Forelimb muscle (tissue), 1 donor: ENCODE data around the gene FIGNL2. TPM values are rescaled to one million over a fixed set of nuclear protein-coding genes. Genes with fewer than 3 reads are reported as not detected.
A peak's percentile ranks its signal among the peaks of the same experiment; 100 is the strongest.
"Not testable (repeated sequence)": the region's sequence is repeated elsewhere in the genome, so short reads cannot be mapped to it uniquely, and the experiment has no call there.

Source experiments
- DNase-seq: peaks from one replicate; pipeline ENCODE4 v3.0.0-alpha.2; 2013; ENCODE audit warnings: low read depth
- polyA plus RNA-seq: library from polyadenylated mRNA; unstranded; fragments of 120-200 nt; gene quantifications from one replicate; pipeline ENCODE4 v1.2.1, GENCODE V29; 2013; ENCODE audit not compliant: insufficient read length

Gene FIGNL2
- polyA plus RNA-seq, 1 donor = 1.2 TPM

DNA sequence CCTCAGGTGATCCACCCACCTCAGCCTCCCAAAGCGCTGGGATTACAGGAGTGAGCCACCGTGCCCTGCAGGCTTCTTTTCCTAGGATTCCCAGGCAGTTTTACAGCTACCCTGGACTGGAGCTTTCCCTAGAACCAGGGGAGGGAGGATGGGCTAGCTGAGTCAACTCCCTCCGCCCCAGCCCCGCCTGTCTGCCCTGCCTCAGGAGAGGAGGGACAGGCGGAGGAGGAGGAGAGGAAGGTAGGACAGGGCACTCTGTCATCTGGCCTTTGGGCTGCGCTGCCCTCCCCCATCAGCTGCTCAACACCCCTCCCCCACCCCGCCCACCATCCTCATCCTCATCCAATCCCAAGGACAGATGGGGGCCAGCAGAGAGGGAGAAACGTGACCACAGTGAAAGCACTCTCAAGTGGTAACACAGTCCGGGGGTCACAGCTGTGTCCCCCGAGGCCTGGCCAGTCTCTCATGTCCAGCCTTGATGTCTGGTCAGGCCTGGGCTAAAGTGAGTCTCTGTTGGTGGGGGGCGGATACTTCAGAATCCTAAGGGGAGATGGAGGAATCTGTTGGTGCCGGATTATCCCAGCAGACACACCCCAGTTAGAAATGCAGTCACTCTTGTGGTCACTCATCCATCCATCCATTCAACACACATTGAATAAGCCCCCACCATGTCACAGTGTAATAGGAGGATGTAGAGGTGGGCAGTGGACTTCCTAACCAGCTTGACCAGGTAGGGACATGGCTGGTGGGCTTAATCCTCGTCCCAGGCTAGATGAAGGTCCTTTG lies 12.3 kb downstream of the FIGNL2 start:
- DNase-seq = no peak

DNA sequence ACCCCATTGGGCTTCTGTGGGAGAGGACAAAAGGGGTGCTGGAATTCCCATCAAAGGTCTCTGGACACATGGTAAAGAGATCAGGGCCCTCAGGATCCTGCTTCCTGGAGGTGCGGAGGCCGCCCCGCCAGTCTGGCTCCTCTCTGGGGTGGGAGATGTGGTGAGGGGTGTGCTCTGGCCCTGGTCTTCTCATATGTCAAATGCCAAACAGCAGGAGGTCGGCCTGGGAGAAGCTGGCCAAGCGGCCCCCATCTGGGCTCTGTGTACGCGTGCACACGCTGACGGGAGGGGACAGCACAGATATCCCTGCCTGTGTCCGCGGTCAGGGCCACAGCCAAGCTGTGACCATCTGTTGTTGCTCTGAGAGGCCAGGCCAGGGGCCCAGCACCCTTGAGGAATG lies 14.1 kb downstream of the FIGNL2 start:
- DNase-seq = no peak

DNA sequence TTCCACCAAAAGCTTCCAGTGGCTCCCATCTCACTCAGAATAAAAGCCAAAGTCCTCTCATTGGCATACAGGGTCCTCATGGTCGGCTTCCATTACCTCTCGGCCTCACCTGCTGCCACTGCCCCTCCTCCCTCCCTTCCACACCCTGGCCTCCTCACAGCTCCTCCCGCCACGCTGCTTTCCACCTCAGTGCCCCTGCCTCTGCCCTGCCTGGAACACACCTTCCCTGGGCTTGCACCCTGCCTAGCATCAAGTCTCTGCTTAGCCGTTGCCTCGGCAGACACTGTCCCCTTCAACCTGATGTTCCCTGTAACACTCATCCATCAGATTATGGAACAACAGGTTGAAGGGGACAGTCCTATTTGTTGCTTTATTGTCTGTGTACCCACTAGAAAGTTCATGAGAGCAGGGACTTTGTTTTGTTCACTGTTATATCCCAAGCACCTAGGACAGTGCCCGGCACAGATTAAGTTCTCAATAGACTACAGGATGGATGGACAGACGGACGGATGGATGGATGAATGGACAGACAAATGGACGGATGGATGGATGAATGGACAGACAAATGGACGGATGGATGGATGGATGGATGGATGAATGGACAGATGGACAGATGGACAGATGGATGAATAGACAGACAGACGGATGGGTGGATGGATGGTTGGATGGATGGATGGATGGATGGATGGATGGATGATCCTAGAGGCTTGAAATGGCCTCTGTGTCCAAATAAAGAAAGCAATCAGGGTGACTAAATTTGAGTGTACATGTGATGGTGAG lies 14.9 kb downstream of the FIGNL2 start:
- no peak for DNase-seq

DNA sequence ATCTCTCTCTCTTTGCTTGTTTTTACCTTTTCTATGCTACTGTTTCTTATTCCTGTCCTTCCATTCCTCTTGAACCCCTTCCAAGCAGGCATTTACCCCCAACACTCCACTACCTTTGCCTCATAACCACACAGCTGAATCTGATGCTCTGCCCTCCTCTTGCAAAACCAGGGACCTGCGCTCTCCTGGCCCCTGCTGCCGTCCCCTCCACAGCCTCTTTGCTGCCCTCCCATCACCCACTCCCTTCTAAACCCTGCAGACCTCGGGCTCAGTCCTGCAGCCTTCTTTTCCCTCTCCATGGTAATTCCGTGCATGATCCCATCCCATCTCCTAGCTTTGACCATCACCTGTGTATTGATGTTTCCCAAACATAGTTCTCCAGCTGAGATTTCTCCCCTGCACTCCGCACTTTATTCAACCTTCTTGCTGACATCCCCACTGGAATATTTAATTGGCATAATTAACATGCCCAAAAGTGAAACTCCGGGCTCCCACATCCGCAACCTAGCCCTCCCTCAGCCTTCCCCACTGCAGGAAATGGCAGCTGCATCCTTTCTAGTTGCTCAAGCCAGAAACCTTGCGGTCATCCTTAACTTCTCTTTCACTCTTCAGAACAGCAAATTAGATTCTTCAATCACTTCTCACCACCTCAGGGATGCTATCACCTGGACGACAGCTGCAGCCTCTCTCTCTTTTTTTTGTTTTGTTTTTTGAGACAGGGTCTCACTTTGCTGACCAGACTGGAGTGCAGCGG lies 16.0 kb downstream of the FIGNL2 start:
- DNase-seq = no peak

DNA sequence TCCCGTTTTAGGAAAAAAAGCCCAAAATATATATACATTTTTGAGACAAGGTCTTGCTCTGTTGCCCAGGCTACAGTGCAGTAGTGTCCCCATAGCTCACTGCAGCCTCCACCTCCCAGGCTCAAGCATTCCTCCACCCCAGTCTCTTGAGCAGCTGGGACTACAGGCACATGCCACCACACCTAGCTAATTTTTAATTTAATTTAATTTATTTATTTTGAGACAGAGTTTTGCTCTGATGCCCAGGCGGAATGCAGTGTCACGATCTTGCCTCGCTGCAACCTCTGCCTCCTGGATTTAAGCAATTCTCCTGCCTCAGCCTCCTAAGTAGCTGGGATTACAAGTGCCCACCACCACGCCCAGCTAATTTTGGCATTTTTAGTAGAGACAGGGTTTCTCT lies 16.7 kb downstream of the FIGNL2 start:
- DNase-seq = not testable (repeated sequence)

DNA sequence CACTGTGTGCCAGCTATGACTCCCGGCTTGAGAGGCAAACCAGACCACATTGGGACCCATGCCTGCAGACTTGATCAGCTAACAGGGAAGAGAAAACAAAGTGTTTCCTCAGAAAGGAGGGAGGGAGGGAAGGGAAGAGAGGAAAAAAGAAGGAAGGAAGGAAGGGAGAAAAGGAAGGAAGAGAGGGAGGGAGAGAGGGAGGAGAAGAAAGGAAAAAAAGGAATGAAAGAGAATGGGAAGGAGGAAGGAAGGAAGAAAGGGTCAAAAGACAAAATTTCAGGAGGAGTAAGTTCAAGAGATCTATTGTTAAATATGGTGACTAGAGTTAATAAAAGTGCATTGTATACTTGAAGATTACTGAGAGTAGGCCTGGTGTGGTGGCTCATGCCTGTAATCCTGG lies 18.9 kb downstream of the FIGNL2 start:
- no peak for DNase-seq

DNA sequence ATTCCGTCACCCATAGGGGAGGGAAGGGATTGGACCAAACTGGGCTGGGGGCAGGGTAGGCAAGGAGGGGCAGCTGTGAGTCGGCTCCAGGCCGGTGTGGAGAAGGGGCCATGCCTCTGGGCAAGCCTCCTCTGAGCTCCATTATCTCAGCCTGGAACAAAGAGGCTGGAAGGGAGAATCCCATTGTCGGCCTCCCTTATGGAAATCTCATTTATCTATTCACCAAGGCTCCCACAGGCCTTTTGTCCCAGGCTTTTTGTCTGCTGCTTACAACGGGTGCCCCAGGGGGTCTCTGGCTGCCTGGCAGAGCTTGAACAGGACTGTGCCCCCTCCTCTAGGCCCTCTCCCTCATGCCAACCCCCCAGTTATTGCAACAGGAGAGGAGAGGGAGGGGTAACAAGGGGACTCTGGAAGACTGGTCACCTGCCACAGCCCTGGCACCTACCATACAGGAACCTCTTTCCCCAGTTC lies 19.5 kb downstream of the FIGNL2 start:
- no peak for DNase-seq

DNA sequence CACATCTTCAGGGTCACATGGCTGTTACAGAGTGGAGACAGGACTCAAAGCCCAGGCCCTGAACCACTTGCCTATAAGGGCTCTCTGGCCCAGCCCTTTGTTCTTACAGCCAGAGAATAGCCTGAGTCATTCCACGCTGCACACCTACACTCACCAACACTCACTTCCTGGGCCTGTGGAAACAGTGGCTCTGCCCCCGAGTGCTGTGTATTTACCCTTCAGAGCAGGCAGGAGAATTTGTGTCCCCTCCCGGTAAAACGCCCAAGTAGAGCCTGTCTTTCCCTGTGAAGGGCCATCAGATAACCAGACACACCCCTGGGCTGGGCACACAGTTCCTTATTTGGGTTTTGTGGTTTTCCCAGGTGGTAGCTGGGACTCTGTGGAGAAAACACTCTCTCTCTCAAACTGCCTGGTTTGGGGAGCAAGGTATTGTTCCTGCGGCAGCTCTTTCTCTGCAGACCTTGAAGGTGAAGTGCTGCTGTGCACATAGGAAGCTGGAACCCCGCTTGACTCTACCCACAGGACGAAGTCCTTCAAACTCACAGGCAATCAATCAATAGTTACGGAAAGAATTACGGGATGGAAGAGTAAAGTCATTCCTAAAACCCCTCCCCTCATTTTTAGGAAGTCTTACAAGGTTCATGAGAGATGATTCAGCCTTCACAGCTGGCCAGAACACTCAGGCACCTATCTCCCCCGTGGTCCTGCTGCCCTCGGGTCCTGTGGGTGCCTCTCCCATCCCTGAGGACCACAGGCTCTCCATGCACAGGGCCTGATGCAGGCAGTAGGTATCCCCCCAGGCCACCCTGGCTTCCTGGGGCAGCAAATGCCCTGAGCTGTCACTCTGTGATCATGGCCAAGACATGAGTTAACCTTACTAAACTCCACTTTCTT lies 20.3 kb downstream of the FIGNL2 start:
- DNase-seq = no peak

DNA sequence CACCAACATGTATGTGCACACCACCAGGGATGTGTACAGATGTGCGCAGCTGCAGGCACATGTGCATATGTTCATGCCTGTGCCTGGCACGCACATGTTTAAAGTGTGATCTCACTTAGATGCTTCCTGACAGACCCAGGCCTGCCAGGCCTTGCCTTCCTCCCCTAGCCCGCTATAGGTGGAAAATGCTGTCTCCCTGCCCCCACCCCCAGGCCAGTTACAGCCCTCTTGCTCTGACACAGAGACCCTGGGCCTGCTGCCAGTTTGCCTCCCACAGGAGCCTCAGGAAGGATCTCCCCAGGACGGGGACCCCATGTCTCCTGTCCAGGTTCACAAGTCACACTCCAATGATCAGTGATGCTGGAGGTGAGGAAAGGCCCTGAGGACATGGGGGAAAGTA lies 21.6 kb downstream of the FIGNL2 start:
- no peak for DNase-seq

DNA sequence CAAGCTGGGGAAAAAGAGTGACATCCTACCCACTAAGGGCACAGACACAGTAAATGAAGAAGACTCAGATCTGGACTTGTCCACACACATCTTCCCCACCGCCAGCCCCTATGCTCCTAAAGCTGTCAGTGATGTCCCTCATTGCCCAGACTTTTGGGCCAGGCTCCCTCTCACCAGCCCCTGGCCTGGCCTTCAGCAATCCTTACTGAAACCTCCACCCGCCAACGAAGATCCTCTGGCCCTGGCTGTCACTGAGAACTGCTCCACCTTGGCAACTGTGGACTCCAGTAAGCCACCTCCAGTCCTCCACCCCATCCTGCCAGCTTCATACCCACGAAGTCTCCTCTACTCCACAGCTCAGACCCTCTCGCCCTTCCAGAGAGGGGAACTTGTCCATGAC lies 23.3 kb downstream of the FIGNL2 start:
- no peak for DNase-seq

DNA sequence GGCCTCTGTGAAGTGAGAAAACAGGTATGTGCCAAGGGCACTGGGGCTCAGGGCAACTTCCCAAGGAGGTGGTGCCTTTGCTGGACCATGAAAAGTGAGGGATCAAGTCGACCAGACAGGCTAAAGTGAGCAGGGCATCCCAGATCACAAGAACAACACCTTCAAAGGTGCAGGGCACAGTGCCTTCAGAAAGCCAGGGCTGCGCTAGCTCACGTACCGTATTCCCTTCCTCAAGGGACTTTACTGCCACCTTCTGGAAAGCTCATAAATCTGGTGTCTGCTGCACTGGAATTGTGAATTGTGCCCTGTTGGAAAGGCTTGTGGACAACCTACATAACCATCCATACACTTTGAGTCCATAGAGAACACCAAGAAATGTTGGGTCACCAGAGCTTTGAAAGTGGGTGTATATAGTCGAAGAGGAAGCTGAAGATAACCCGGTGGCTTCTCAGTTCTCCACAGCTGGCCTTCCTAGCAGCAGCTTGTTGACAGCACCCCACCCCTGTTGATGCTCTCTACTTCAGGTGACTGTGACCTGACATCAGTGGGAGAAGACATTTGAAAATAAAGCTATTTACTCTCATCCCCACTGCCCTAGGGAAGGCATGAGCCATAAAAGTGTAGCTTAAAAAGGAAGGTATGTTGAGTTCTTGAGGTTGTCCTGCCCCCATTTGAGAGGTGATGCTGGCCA lies 24.5 kb downstream of the FIGNL2 start:
- DNase-seq = no peak

DNA sequence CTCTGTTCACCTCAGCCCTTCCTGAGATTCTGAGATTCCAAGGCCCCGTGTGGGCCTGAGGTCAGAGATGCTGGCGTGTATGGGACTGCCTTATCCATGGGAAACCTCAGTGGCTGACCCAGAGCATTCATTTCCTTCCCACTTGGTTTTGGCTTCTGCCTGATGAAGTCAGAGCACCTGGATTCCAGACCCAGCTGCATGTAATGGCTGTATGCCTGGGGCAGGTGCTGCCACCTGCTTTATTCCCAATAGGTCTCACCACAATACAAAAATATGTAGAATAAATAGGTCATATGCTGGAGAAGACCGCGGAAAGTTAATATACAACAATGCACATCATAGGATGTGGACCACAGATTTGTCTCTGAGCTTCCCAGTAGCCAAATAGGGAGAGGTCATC lies 25.6 kb downstream of the FIGNL2 start:
- DNase-seq = no peak

DNA sequence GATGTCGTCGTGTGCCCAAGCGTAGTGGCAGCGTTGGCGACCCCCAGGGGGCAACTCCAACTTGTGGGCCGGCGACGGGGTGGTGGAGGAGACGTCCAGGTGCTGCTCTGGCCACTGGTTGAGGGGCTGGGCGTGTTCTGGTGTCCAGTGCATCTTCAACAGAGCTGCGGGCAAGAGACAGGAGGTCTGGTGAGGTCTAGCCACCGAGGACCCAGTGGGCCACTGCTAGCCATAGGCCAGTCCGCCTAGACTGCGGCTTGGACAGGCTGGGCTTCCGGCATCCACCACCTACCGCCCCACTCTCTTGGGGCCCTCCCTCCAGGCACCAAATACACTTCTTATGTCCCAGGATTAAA lies 26.3 kb downstream of the FIGNL2 start:
- DNase-seq = no peak

DNA sequence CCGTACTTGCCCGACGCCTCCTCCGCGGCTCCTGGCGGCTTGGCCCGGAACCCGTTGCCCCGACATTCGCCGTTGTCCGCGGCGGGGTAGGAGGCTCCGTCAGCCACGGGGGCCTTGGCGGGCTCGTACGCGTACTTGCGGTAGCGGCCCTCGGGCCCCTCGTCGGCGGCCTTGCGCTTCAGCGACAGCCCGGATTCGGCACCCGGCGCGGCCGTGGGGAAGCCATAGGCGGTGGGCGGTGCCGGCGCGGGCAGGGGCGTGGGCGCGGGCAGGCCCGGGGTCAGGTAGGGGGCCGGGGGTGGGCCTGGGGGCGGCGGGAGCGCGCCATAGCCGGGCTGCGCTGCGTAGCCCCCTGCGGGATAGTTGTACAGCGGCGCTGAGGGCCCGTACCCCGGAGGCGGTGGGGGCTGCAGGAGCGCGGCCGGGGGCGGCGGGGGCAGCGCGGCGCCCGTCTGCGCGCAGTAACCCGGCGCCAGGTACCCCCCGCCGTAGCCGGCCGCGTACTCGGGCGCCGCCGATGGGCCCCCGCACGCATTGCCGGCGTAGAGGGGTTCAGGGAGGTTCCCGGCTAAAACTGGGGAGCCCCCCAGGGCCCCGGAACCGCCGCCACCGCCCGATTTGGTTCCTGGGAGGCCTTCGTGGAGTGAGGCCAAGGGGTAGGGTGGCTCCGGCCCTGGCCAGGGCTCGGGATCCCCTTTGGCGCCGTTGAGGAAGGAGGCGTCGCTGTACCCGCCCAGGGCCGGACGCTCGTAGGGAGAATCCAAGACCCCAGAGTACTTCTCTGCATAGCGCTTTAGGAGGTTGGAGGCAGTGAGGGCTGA lies 26.9 kb downstream of the FIGNL2 start:
- DNase-seq = no peak

DNA sequence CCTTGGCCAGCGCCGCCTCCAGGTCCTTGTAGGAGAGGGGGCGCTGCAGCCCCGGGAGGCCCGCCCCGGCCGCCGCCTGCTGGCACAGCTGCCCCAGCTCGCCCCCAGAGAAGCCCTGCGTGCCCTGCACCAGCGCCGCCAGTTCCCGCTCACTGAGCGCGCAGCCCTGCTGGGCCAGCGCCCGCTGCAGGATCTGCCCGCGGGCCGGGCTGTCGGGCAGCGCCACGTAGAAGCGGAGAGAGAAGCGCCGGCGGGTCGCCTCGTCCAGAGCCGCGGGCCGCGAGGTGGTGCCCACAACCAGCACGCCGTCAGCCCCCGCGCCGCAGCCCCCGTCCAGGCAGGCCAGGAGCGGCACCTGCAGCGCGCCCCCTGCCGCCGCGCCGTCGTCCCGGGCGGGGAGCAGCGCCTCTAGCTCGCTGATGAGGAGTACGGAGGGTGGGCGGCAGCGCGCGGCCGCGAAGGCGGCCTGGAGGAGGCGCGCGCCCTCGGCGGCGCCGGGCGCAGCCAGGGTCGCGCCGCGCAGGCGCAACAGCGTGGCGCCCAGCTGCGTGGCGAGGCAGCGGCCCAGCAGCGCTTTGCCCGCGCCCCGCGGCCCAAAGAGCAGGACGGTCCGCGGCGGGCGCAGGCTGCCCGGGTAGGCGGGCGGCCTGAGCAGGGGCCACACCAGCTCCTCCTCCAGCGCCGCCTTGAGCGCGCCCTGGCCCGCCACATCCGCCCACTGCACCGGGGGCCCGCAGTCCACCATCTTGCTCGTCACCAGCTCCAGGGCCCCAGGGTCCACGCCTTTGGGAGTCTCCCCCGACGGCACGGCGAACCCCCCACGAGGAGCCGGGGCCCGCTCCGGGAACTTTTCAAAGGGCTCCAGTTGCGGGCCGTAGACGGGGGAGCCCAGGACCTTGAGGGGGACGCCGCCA lies 27.7 kb downstream of the FIGNL2 start:
- peak; percentile 58 for DNase-seq

DNA sequence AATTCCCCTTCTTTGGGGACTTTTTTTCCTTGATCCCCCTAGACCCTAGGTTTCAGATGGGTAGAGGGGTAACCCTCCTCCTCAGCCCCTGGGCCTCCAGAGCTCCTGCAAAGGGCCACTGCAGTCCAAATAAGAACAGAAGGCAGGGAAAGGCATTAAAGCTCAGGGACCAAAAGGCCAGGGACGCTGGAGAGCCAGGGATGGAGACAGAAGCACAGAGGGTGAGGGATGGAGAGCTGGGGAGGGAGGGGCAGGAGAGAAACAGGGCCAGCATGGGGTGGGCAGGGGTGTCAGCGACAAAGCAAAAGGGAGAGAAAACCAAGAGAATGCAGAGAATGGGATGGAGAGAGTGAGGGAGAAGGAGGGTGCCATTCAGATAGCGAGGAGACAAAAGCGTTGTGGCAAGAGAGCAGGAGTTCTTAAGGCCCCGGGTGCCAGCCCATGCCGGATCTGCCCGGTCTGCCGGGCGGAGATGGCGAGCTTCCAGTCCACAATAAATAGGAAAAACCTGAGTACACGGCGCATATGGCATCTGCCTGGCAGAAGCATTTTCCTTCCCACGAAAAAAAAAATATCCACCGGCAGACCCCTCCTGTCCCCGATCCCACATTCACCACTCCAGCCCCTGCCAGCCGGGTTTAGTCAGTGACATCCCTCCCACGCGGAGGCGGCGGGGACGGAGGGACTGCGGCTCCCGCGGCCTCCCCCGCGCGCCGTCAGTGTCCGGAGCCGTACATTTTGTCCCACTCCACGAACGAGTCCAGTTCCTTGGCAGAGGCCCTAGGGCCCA lies 28.6 kb downstream of the FIGNL2 start:
- DNase-seq = no peak

DNA sequence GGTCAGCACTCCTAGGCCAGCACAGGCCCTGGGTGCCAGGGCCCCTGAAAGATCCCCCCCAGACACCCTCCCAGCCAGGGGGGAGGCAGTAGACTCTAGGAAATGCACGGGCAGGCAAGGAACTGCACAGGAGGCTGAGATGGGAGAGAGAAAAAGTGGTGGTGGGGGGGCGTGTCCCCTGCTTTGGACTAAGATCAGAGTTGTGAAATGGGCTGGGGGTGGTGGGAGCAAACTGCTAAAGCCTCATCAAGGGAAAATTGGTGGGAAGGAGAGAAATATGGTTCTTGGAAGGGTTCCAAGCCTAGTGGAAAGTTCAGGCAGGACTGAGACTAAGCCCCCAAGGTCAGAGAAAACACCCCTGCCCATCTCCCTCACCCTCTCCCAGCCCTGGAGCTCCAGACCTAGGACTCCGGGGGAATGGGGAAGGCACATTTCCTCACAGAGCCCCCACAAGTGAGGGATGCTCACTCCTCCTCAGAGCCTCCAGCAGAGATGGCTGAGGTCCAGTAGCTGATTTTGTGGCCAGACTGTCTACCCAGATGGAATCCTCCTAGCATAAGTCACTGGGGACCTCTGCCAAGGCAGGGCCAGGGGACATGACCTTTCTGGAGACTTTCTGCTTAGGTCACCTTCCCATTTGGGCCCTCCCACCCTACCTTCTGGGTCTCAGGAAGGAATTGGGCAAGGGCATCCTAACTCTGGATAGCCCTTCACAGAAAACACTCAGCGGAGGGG lies 29.8 kb downstream of the FIGNL2 start:
- no peak for DNase-seq
